Tibial artery (tissue), 4 donors: Measurements from ENCODE around the gene GPR55.

ENCODE experiments used
- DNase-seq, 2 donors: peaks; one replicate each; pipeline ENCODE4 v3.0.0-alpha.2; 2019
- H3K27ac ChIP-seq, 2 donors: fragments of 200-600 bp; sonication (generic) in 1 of 2; 1 replicate in 1 of 2; 2 replicates in 1 of 2; pipeline ENCODE4 v1.5.1; 2018 to 2019; ENCODE audit warnings: mild to moderate bottlenecking in 1 of 2
- H3K27me3 ChIP-seq, 2 donors: fragments of 200-600 bp; sonication (generic) in 1 of 2; one replicate each; pipeline versions ENCODE4 v1.5.1 to v1.6.0; 2016 to 2019
- H3K36me3 ChIP-seq, 3 donors: fragments of 200-600 bp; sonication (generic) in 2 of 3; one replicate each; pipeline ENCODE4 v1.5.1; 2016 to 2019; ENCODE audit warnings: mild to moderate bottlenecking in 2 of 3
- H3K4me1 ChIP-seq, 4 donors: fragments of 200-600 bp; sonication (generic) in 2 of 4; 1 replicate in 3 of 4; 2 replicates in 1 of 4; pipeline ENCODE4 v1.5.1; 2016 to 2019
- H3K4me3 ChIP-seq, 2 donors: fragments of 200-600 bp; sonication (generic) in 1 of 2; 1 replicate in 1 of 2; 2 replicates in 1 of 2; pipeline ENCODE4 v1.5.1; 2018 to 2019; ENCODE audit warnings: mild to moderate bottlenecking in 2 of 2
- H3K9me3 ChIP-seq, 3 donors: fragments of 200-600 bp; sonication (generic) in 1 of 3; one replicate each; pipeline ENCODE4 v1.5.1; 2016 to 2019
- CTCF ChIP-seq, 2 experiments: fragments of 200-600 bp in 1 of 2; fragments of 450-650 bp in 1 of 2; IDR thresholded peaks; one replicate each; pipeline ENCODE4 v1.5.1; 2017 to 2019; ENCODE audit warnings: antibody characterized with exemption in 2 of 2, mild to moderate bottlenecking in 1 of 2, moderate library complexity in 1 of 2
- intact Hi-C: fragments of 100-400 bp; cut with DNase I; formaldehyde crosslinking; loops from one replicate; pipeline ENCODE4 v1.15.0; 2023; ENCODE audit warnings: low total_unique reads

Gene GPR55

GRCh38 chr2:230870544-230871360, 54.3 kb downstream of the GPR55 start:
- Histone ChIP-seq H3K9me3 (no peaks in the 10 kb centered on the region), H3K4me1 (peaks cover 0 to 39% (median 32%) of the 10 kb centered on the region in 4 donors), H3K36me3 (peaks cover 0 to 8% (median 2%) of the 10 kb centered on the region in 3 donors), H3K27me3 (no peaks in the 10 kb centered on the region), H3K4me3 (no peak overlapping the region), H3K27ac (peak overlapping the region in 1 of 2 donors; percentile 47)
- DNase-seq = no peak
- TF ChIP-seq CTCF (IDR thresholded peaks at IDR 0.05) = no peak
- intact Hi-C loops = no loop called here

DNA sequence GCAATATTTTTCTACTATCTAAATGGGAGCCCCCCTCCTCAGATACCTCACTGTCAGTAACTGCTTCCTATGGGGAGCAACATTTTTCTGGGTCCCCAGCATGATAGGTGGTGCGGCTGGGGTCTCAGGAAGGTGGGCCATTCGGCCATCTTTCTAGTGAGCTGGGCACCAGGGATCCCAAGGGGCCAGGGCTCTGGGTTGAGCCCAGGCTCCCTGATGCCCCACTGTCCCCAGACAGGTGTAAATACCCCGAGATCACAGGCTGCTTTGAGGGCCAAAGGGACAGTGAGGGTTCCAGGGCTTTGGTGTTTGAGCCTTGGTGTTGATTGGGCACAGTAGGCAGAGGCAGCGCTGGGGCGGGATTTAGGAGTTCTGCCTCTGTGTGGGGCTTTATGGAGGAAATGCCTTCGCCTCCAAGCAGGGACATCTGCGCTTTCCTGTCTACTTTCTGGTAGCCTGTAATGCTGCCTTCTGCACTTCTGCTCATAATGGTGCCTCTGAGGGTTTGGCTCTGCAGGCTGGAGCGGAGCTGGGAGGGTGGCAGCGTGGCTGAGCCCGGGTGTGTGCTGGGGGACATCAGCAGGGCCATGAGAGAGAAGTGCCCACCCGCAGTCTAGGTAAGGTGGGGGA, 55.0 kb downstream of the GPR55 start:
- intact Hi-C loops = no loop called here
- Histone ChIP-seq H3K4me1 (peaks cover 0 to 46% (median 36%) of the 10 kb centered on the region in 4 donors), H3K27me3 (no peaks in the 10 kb centered on the region), H3K4me3 (no peak overlapping the region), H3K9me3 (no peaks in the 10 kb centered on the region), H3K36me3 (peaks cover 0 to under 1% (median 0%) of the 10 kb centered on the region in 3 donors), H3K27ac (peak overlapping the region in 1 of 2 donors; percentile 47)
- DNase-seq = no peak
- no peak for TF ChIP-seq CTCF (IDR thresholded peaks at IDR 0.05)

- H3K4me1 ChIP-seq = peaks cover 0 to 52% (median 39%) of the 10 kb centered on the region in 4 donors
- DNase-seq = no peak
Observed at GRCh38 chr2:230868947-230869913, 55.8 kb downstream of the GPR55 start.

GRCh38 chr2:230868161-230868946, 56.7 kb downstream of the GPR55 start:
- Histone ChIP-seq H3K4me3 (no peak overlapping the region), H3K9me3 (no peaks in the 10 kb centered on the region), H3K27me3 (peaks cover 0 to 10% of the 10 kb centered on the region in 2 donors), H3K27ac (no peak overlapping the region), H3K36me3 (no peaks in the 10 kb centered on the region), H3K4me1 (peaks cover 0 to 53% (median 40%) of the 10 kb centered on the region in 4 donors)
- TF ChIP-seq CTCF (IDR thresholded peaks at IDR 0.05) = no peak
- intact Hi-C loops = no loop called here
- no peak for DNase-seq

More at GRCh38 chr2:230868947-230869913, 55.8 kb downstream of the GPR55 start:
- peaks cover 0 to under 1% of the 10 kb centered on the region in 2 donors for H3K27me3 ChIP-seq
- H3K36me3 ChIP-seq = no peaks in the 10 kb centered on the region
- H3K4me3 ChIP-seq = no peak overlapping the region
- no peak for TF ChIP-seq CTCF (IDR thresholded peaks at IDR 0.05)
- no peaks in the 10 kb centered on the region for H3K9me3 ChIP-seq
- H3K27ac ChIP-seq = no peak overlapping the region
- intact Hi-C loops = no loop called here
